ENCODE results near the gene MYCBP.

Gene MYCBP

GRCh38 chr1:38814984-38815464 lies 58.1 kb downstream of the MYCBP start:
- Histone ChIP-seq H3K4me3 (ENCODE audit: low read depth, low read length) (no peak overlapping the region), H3K9me3 (ENCODE audit: control insufficient read depth, insufficient read depth, low read depth, low read length) (no peaks in the 10 kb centered on the region), H3K27ac (ENCODE audit: extremely low read depth, low read depth, low read length) (no peak overlapping the region), H3K36me3 (ENCODE audit: control insufficient read depth in 2 of 2, insufficient read depth in 1 of 2, low read length in 2 of 2) (no peaks in the 10 kb centered on the region), H3K4me1 (ENCODE audit: control insufficient read depth, insufficient read depth, low read length) (no peaks in the 10 kb centered on the region)
- 0 out of 2 replicates have a peak, but pooled peaks have one; percentile 15 for TF ChIP-seq PRDM6 (tag by site-specific recombination; IDR thresholded peaks at IDR 0.05)
- no peak for TF ChIP-seq ZNF571 (tag by site-specific recombination; IDR thresholded peaks at IDR 0.05)
- ChIA-PET POLR2A (no interaction called here), CTCF (interaction anchor here (0.7 kb wide), 1 partner anchor 856 kb away, joined by 4 read pairs; no protein-coding TSS in a partner anchor)

- no peak overlapping the region for H3K27ac ChIP-seq (ENCODE audit: extremely low read depth, low read depth, low read length)
- H3K9me3 ChIP-seq (ENCODE audit: control insufficient read depth, insufficient read depth, low read depth, low read length) = no peaks in the 10 kb centered on the region
- ChIA-PET POLR2A (no interaction called here), CTCF (interaction anchor here (0.7 kb wide), 1 partner anchor 856 kb away, joined by 4 read pairs; no protein-coding TSS in a partner anchor)
- TF ChIP-seq ZNF398 (tag by site-specific recombination; IDR thresholded peaks at IDR 0.05) = no peak
- no peak for TF ChIP-seq ZNF26 (tag by site-specific recombination; IDR thresholded peaks at IDR 0.05)
- TF ChIP-seq ZNF837 (tag by site-specific recombination; IDR thresholded peaks at IDR 0.05) = no peak
- TF ChIP-seq BCL11B (tag by site-specific recombination; IDR thresholded peaks at IDR 0.05; ENCODE audit: low read depth) = no peak
- no peak for TF ChIP-seq SCRT1 (tag by site-specific recombination; IDR thresholded peaks at IDR 0.05; ENCODE audit: borderline replicate concordance)
- H3K36me3 ChIP-seq (ENCODE audit: control insufficient read depth in 2 of 2, insufficient read depth in 1 of 2, low read length in 2 of 2) = no peaks in the 10 kb centered on the region
- H3K4me1 ChIP-seq (ENCODE audit: control insufficient read depth, insufficient read depth, low read length) = no peaks in the 10 kb centered on the region
- H3K4me3 ChIP-seq (ENCODE audit: low read depth, low read length) = no peak overlapping the region
Observed at GRCh38 chr1:38814444-38814983, 58.6 kb downstream of the MYCBP start.

- no peak overlapping the region for H3K4me3 ChIP-seq (ENCODE audit: low read depth, low read length)
- no peaks in the 10 kb centered on the region for H3K9me3 ChIP-seq (ENCODE audit: control insufficient read depth, insufficient read depth, low read depth, low read length)
- ChIA-PET CTCF (no interaction called here), POLR2A (no interaction called here)
- H3K27ac ChIP-seq (ENCODE audit: extremely low read depth, low read depth, low read length) = no peak overlapping the region
- H3K4me1 ChIP-seq (ENCODE audit: control insufficient read depth, insufficient read depth, low read length) = no peaks in the 10 kb centered on the region
- H3K36me3 ChIP-seq (ENCODE audit: control insufficient read depth in 2 of 2, insufficient read depth in 1 of 2, low read length in 2 of 2) = no peaks in the 10 kb centered on the region
- TF ChIP-seq ZNF664 (tag by site-specific recombination; IDR thresholded peaks at IDR 0.05) (no peak), ZFHX2 (tag by site-specific recombination; conservative IDR thresholded peaks at IDR 0.05) (no peak), ZNF501 (tag by site-specific recombination; IDR thresholded peaks at IDR 0.05) (no peak), ZBTB10 (tag by site-specific recombination; IDR thresholded peaks at IDR 0.05) (no peak), ZNF530 (tag by site-specific recombination; IDR thresholded peaks at IDR 0.05; ENCODE audit: low read depth) (no peak), ZNF660 (tag by site-specific recombination; IDR thresholded peaks at IDR 0.05) (no peak), ZBTB26 (tag by site-specific recombination; optimal IDR thresholded peaks at IDR 0.05) (no peak), BCL6B (tag by site-specific recombination; IDR thresholded peaks at IDR 0.05) (no peak), PRDM6 (tag by site-specific recombination; IDR thresholded peaks at IDR 0.05) (peak; percentile 73), ZNF423 (tag by site-specific recombination; IDR thresholded peaks at IDR 0.05) (no peak), ZNF132 (tag by site-specific recombination; IDR thresholded peaks at IDR 0.05; ENCODE audit: borderline replicate concordance) (no peak), ZNF2 (tag by site-specific recombination; IDR thresholded peaks at IDR 0.05) (0 out of 2 replicates have a peak, but pooled peaks have one; percentile 13)
Observed at GRCh38 chr1:38812981-38813380, 60.2 kb downstream of the MYCBP start.
